HG02840 (cell line): Measurements from ENCODE around the gene CD300E.
"Not testable (repeated sequence)": the region's sequence is repeated elsewhere in the genome, so short reads cannot be mapped to it uniquely, and the experiment has no call there.

ENCODE experiments used
- ATAC-seq: cut with Tn5 transposase; IDR thresholded peaks from one replicate; pipeline ENCODE4 v1.9.1; 2021; ENCODE audit warnings: mild to moderate bottlenecking, moderate library complexity, moderate number of reproducible peaks; ENCODE audit not compliant: unreplicated experiment, low FRiP score

CD300E gene

DNA sequence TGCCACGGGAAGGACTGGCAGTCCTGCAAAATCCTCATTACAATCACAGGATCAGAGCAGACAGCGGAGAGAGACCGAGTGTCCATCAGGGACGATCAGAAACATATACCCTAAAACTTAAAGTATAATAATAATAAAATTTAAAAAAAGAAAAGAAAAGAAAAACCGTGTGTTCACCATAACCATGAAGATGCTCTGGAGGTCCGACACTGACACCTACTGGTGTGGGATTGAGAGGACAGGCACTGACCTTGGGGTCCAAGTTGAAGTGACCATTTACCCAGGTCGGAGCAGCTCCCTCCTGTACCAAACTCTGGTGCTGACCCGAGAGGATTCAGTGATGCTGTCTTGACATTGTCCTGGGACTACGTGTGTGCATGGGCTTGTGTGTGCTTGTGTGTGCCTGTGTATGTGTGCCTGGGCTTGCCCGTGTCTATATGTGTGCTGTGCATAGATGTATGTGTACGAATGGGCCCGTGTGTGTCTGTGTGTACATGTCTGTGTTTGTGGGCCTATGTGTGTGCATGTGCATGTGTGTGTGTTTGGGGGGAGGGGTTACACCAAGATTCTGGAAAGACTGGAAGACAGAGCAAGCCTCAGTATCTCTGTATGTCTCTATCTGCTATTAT, 21.5 kb downstream of the CD300E start:
- ATAC-seq: no peak

DNA sequence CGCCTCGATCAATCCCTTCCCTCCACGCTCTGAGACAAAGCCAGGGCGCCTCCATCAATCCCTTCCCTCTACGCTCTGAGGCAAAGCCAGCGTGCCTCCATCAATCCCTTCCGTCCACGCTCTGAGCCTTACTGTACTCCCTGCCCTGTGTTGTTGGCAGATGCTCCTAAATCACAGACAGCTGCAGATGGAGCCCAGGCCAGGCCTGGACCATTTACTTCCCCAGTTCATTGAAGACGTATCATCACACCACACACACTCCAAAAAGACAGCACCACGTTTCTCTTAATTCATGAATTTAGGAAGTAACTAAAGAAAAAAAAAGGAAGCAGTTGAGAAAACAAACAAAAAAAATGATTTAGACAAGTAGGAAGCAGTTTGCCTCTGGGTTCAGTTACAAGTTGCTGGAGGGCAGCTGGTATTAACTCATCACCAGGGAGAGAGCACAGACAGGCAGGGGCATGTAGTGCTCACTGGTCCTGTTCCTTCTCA, 24.0 kb downstream of the CD300E start:
- ATAC-seq: no peak

DNA sequence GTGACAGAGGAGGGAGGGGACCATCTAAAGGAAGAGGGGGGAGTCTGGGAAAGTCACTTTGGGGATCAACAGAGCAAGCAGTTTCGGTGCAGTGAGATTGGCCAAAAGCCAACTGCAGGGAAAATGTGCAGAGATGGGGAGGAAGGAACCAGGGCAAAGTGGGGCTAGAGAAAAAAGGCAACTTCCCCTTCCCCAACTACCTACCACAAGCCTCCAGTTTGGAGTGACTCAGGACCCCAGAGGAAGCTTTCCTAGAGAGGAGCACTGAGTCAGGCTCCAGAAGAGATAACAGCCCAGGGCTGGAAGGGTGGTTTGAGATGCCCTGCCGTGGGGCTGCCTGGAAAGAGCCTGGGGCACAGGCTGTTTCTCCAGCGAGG, 24.5 kb downstream of the CD300E start:
- ATAC-seq: no peak

DNA sequence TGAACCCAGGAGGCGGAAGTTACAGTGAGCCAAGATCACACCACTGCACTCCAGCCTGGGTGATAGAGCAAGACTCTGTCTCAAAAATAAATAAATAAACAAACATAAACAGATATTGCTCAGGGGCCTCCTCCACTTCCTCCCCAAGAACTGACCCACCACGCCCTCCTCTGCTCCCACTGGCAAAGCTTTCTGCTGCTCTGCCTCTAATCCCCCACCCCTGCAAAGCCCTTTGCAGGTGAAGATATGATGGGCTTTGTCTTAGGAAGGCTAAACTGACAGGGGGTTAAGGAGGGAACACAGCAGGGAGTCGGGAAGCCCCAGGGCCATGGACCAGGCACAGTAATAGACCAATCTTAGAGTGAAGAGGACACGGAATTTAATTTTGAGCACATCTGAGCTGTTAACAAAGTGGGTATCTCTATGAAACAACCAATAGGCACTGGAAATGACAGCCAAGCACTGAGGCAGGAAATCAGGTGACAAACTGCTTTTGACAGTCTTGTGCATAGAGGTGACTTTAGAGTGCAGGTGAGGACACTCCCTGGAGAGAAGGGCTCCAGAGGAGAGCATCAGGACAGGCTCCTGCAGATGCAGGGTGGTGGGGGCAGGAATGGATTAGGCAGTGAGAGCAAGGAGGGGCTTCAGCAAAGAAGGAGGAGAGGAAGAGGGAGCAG, 25.1 kb downstream of the CD300E start:
- no peak for ATAC-seq

DNA sequence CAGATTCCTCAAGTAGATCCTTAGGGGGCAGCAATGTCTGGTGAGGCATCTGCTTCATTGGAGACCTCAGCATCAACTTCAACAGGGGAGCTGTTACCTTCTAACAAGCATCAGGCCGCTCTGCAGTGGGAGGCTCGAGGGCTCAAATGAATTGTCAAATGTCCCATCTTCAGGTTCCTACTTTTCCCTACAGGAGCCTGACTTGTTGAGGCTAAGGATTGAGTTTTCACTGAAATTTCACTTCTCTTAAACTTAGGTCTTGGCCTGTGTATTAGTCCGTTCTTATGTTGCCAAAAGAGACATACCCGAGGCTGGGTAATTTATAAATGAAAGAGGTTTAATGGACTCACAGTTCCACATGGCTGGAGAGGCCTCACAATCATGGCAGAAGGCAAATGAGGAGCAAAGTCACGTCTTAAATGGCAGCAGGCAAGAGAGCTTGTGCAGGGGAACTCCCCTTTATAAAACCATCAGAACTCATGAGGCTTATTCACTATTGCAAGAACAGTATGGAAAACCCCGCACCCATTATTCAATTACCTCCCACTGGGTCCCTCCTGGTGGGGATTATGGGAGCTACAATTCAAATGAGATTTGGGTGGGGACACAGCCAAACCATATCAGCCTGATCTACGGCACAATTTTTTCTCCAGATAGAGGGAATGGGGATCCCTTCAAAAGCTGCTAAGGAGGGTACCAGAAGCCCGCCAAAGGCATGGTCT, 26.3 kb downstream of the CD300E start:
- ATAC-seq: no peak

DNA sequence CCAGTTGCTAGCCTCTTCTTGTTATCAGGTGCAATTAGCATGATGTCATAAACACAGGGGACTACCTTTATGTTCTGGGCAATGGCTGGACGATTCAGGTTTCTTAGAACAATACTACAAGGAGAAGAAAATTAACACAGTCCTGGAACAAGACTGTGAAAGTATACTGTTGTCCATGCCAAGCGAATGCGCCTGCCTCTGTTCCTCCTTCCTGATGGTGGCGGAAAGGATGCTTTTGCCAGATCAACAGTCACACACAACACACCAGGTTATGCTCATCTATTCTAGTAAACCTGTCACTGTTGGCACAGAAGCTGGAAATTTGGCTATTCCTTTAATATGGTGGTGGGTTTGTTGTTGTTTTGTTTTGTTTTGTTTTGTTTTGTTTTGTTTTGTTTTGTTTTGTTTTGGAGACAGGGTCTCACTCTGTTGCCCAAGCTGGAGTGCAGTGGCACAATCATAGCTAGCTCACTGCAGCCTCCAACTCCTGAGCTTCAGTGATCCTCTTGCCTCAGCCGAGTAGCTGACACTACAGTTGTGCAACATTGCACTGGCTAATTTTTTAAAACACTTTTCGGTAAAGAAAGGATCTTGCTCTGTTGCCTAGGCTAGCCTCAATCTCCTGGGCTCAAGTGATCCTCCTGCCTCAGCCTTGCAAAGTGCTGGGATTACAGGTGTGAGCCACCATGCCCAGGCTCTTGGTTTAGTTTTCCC, 28.3 kb downstream of the CD300E start:
- no peak for ATAC-seq

DNA sequence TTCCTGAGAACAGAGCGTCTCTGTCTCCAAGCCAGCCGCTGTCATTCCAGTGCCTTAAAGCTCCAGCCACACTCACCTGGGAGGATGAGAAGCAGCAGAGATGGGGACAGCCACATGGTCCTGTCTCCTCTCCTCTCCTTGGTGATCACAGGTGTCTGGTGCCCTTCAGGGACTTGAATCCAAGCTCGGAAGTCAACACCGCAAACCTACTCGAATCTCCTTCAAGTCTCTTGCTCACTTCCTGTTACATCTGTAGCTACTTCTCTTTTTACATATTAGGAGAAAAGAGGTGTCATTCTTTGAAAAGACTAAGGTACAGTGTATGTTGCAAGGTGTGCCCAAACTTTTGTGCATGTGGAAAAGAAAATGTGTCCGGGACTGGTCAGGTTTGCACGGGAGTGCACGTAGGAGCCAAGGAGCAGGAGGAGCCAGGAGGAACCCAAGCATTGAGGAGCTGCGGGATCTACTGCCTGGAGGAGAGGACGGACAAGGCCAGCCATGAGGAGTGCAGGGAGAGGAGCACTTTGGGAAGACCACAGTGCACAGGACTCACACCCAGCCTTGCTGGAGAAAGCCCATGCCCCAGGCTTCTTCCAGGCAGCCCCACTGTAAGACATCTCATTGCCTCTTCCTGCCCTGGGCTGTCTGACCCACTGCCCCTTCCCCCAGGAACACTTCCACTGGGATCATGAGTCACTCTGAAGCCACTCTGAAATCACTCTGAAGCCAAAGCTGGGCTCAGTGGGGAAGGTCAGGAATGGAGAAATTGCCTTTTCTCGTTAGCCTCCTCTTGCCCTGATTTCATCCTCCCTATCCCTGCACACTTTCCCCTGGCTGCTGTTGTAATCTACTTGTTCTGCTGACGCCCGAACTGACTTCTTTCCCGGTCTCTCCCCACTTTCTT, 31.2 kb downstream of the CD300E start, which contains the start of gene CD300LD:
Gene CD300LD (minus strand): TSS at position 197 of the 904 bp plus-strand sequence. CDS start 81 bp downstream, at position 116.
- ATAC-seq: no peak

DNA sequence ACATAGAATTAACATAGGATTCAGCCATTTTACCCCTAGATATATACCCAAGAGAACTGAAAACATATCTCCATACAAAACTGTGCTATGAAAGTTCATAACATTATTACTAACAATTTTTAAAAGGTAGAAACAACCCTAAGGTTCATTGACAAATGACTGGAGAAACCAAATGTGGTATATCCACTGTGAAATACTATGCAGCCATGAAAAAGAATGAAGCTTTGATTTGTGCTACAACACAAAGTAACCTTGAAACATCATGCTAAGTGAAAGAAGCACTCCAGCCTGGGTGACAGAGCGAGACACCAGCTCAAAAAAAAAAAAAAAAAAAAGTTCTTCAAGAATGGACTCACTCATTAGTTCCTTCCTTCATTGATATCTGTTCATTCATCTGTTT, 32.0 kb downstream of the CD300E start:
- no peak for ATAC-seq

DNA sequence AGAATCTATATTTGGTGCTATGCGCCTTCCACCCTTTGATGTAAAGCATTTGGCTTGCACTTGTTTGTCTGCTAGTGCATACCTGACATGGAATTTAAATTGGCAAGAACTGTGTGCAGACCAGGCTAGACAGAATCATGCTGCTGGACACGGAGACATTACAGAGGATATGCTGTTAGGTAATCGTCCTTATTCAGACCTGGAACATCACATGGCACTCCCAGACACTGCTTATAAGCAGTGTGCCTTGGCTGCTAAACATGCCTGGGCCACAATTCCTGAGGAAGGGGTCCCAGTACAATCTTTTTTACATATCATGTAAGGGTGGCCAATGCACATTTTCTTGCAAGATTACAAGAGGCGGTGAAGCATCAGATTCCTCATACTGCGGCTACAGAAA, 37.8 kb downstream of the CD300E start:
- no peak for ATAC-seq

DNA sequence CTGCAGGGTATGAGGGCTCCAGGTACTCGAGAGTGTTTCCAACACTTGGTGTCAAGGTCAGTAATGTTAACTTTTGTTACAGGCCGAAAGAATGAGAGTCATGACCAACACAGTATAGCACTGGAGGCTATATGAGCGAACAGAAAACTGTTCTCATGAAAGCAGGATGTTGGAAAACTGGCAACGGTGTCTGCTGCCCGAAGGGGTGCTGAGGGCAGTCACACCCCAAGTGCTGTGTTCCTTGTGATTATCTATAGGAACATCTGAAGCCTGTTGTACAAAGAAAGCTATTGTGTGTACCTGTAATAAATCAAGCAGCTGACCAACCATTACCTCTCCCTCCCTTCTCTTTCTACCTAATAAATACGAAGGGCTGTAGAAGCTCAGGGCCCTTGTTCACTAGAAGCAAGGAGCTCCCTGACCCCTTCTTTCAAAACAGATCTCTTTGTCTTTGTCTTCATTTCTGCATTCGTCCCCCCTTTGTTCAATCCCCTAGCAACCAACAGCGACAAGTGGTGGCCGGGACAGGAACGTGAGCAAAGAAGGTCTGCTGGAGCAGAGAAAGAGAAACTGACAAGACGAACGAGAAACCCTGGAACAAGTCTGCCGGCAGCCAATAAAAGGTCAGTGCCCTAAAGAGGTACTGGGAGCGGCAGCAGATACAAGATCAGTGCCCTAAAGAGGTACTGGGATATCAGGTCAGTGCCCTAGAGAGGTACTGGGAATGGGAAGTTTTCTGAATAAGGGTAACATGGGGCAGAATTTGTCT, 39.1 kb downstream of the CD300E start:
- ATAC-seq: no peak

DNA sequence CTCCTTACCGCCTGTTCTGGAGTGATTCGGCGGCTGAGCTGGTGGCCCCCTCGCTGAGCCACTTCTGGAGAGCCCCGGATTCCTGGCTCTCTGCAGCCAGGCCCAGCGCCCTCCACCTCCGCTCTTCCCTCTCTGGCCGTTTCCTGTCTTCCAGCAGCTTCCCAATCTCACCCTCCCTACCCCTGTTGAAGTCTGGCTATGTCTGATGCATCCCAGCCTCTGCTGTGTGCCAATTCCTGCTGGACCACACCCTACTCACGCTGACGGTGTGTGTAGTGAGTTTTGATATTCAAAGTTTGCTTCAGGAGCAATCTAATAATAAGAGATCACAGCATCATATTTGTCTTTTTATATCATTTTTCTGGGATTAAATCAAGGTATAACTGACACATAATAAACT, 40.9 kb downstream of the CD300E start:
- ATAC-seq: no peak

DNA sequence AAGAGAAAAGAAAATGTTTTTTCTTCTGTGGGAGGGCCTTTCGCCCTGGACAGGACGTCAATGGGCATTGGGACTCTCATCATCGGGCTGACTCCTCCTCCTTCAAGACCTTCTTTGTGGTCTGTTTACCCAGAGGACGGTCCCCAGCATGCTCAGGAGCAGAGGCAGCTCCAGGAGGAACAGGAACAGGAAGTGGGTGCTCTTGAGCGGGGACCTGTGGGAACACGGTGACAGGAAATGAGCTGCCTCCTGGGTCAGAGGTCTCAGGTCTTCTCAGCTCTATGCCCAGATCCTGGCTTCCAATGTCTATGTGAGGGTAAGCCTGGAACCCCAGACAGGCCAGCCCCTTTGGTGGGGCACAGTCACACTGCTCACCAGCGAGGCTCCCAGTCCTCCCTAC, 43.6 kb downstream of the CD300E start:
- no peak for ATAC-seq

DNA sequence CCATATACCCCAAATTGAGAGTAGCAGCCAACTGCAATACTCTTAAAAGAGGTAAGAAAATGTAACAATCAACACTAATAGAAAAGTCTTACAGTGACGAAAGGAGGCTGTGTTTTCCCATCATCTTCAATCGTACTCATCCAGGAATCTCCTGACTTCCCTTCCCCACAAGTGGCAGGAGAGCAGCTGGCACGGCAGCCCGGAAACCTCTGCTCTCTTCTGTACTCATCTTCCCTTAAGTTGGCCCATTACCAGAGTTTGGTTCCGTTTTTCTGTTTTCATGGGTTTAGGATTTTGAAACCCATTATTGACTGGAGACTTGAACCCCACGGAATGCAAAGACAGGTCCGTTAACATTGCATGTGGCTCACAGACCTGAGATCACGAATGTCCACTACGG, 44.6 kb downstream of the CD300E start:
- no peak for ATAC-seq

DNA sequence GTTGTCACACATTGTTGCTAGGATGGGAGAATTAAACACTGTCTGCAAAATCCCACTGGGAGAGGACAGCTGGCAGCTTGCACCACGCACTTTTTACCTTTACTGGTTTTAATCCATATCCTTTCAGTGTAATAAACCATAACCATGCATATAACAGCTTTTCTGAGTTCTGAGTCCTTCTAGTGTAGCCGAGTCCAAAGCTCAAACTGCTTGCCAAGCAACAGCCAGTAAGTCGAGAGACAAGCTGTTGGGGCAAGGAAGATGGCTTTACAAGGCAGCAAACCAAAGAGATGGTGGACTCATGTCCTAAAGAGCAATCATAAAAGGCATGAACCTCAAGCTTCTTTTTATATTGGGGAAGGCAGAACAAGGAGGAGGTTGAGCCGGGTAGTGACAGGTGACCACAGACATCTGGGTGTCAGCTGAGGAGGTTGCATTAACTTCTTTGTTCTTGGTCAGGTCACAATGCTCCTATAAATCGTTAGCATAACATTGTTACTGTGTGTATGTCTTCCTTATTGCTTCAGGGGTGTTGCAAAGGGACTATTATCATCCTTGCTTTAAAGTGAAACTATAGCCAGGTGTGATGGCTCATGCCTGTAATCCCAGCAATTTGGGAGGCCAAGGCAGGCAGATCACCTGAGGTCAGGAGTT, 48.9 kb downstream of the CD300E start:
- ATAC-seq: no peak

DNA sequence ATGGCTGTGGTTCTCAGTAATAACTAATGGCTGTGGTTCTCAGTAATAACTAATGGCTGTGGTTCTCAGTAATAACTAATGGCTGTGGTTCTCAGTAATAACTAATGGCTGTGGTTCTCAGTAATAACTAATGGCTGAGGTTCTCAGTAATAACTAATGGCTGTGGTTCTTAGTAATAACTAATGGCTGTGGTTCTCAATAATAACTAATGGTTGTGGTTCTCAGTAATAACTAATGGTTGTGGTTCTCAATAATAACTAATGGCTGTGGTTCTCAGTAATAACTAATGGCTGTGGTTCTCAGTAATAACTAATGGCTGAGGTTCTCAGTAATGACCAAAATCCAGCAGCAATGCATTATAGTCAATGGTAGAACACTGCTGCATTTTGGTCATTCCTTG, 49.9 kb downstream of the CD300E start:
- not testable (repeated sequence) for ATAC-seq

DNA sequence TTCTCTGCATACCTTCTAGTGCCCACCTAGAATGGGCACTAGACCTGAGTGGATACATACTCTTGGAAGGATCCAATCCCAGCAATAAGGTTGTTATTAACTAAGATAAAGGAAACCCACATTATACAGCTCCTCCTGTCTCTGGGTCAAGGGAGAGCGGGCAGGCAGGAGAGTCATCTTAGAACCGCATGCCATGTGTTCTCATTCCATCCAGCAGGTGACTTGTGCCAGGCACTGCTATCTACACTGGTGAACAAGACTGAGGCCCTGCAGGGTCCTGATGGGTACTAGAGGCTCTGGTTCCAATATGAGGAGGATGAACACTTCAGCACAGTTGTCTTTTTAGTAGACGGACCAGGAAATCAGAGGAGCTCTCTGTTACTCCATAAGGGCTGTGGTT, 50.4 kb downstream of the CD300E start:
- ATAC-seq: no peak

DNA sequence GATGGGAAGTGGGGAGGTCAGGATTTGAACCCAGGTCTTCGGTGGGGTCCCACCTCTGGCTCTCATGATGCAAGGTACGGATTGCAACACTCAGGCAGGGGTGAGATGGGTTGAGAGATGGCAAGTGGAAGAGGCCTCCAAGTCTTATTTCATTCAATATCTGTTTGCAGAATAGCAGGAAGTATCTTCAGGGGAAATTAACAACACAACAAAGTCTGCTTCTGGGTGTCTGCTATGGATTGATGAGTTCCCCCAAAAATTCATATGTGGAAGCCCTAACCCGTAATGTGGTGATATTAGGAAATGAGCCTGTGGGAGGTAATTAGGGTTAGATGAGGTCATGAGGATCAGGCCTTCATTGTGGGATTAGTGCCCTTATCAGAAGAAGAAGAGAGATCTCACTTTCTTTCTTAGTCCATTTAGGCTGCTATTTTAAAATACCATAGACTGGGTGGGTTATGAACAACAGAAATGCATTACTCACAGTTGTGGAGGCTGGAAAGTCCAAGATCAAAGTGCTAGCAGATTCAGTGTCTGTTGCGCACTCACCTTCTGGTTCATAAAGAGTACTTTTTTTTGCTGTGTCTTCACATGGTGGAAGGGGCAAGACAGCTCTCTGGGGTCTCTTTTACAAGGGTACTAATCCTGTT, 51.8 kb downstream of the CD300E start:
- no peak for ATAC-seq
